Nephron progenitor cell (in vitro differentiated cells): ENCODE measurements around the gene FGF12.

Source experiments
- DNase-seq: peaks from one replicate; pipeline ENCODE4 v3.0.0; 2021
- H3K27ac Mint-ChIP-seq: 2 replicates; pipeline ENCODE4 v1.8.0; 2021; ENCODE audit warnings: mild to moderate bottlenecking, moderate library complexity, mixed read lengths
- H3K27me3 Mint-ChIP-seq: 2 replicates; pipeline ENCODE4 v1.8.0; 2021; ENCODE audit warnings: mild to moderate bottlenecking, low read depth, mixed read lengths; ENCODE audit not compliant: poor library complexity
- H3K36me3 Mint-ChIP-seq: 2 replicates; pipeline ENCODE4 v1.8.0; 2021; ENCODE audit warnings: low read depth, mixed read lengths
- H3K4me1 Mint-ChIP-seq: 2 replicates; pipeline ENCODE4 v1.8.0; 2021; ENCODE audit warnings: mixed read lengths
- H3K4me3 Mint-ChIP-seq: 2 replicates; pipeline ENCODE4 v1.8.0; 2021; ENCODE audit warnings: mild to moderate bottlenecking, moderate library complexity, mixed read lengths
- H3K9me3 Mint-ChIP-seq: 2 replicates; pipeline ENCODE4 v1.8.0; 2021; ENCODE audit warnings: mild to moderate bottlenecking, moderate library complexity, mixed read lengths
- CTCF ChIP-seq: fragments of 200-600 bp; sonication (generic); IDR thresholded peaks from 2 replicates; pipeline ENCODE4 v1.5.0; 2021; ENCODE audit warnings: antibody characterized with exemption

FGF12 gene

GRCh38 chr3:192129586-192129985, 597.8 kb downstream of the FGF12 start:
- Mint-ChIP-seq H3K36me3 (peaks cover 11% of the 10 kb centered on the region), H3K27me3 (peaks cover 5% of the 10 kb centered on the region), H3K4me1 (no peaks in the 10 kb centered on the region), H3K4me3 (no peak overlapping the region), H3K27ac (peak overlapping the region; percentile 64), H3K9me3 (peaks cover 18% of the 10 kb centered on the region)
- TF ChIP-seq CTCF, result no peak
- no peak for DNase-seq

DNA sequence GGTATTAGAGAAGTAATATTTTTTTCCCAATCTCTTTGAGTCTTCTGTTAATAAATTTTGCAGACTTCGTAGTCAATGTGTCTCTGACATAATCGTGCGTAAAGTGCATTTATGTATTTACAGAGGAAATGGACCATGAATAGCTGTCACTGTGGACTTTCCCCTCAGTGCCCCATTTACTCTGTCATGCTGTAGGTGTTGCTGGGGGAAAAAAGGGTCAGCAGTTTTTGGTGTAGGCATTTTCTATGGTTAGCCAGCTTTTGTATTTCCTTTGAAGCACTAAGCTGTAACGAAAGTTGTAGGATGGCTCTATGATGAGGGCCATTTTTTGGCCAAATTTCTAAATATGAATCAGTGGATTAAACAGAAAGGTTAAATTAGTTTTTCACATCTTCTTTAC, 598.4 kb downstream of the FGF12 start:
- Mint-ChIP-seq H3K36me3 (peaks cover 11% of the 10 kb centered on the region), H3K4me1 (no peaks in the 10 kb centered on the region), H3K4me3 (no peak overlapping the region), H3K27ac (no peak overlapping the region), H3K27me3 (peaks cover 5% of the 10 kb centered on the region), H3K9me3 (peaks cover 18% of the 10 kb centered on the region)
- DNase-seq, result no peak
- TF ChIP-seq CTCF, result no peak

DNA sequence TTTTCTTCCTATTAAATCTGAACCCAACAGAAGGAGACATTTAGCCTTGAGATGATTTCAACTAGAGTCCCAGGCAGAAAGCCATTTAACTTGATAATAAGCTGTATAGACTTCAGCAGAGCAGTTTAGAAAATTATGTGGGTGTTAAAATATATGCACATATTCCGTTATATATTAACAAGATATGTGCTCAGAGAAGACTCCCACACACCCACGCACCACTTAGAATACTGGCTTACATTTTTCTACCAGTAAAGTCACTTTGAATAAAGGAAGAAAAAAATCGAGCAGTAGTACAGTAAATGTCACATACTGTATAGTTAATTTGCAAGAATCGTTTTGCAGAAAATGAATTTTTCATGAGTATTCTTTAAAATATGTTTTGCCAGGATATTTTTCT, 599.3 kb downstream of the FGF12 start:
- peaks cover 11% of the 10 kb centered on the region for H3K36me3 Mint-ChIP-seq
- peaks cover 18% of the 10 kb centered on the region for H3K9me3 Mint-ChIP-seq
- H3K4me3 Mint-ChIP-seq, result no peak overlapping the region
- no peaks in the 10 kb centered on the region for H3K4me1 Mint-ChIP-seq
- H3K27ac Mint-ChIP-seq, result no peak overlapping the region
- peaks cover 5% of the 10 kb centered on the region for H3K27me3 Mint-ChIP-seq
- DNase-seq, result no peak
- no peak for TF ChIP-seq CTCF

DNA sequence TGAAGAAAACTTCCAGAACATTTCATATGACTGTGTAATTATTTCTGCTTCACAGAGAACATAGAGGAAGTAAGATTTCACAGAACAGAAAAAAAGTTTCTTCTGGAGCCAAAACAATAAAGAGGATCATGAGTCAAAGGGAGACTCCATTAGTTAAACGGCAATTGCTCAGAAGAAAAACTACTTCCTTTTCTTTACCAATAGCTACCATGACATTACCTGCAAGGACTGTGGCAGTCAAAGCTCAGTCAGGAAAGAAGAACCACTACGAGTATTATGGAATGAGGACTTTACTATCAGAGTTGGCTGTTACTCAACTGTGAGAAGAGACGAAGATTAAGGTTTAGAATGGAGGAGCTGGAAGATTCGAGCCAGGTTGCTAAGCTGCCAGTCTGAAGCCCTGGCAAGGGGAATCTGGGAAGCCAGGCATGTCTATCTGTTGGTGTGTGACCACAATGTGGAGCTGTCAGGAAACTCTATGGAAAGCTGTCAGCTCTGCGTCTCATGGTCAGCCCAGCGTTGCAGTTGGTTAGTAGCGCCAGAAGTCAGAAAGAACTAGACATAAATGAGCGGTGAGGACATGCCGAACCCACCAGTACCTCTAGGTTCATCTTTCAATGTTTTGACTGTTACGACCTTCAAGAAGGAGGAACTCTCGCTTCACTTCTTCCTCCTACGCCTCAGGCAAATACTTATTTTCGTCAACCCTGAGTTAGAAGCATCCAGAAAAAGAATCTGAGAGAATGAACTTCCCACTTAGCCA, 604.3 kb downstream of the FGF12 start:
- peak overlapping the region; percentile 46 for H3K27ac Mint-ChIP-seq
- no peaks in the 10 kb centered on the region for H3K9me3 Mint-ChIP-seq
- H3K4me1 Mint-ChIP-seq, result no peaks in the 10 kb centered on the region
- no peak overlapping the region for H3K4me3 Mint-ChIP-seq
- no peak for DNase-seq
- H3K36me3 Mint-ChIP-seq, result no peaks in the 10 kb centered on the region
- no peaks in the 10 kb centered on the region for H3K27me3 Mint-ChIP-seq
- TF ChIP-seq CTCF, result no peak

- H3K27ac Mint-ChIP-seq, result no peak overlapping the region
- no peaks in the 10 kb centered on the region for H3K9me3 Mint-ChIP-seq
- H3K27me3 Mint-ChIP-seq, result no peaks in the 10 kb centered on the region
- no peaks in the 10 kb centered on the region for H3K36me3 Mint-ChIP-seq
- no peaks in the 10 kb centered on the region for H3K4me1 Mint-ChIP-seq
- no peak for DNase-seq
- no peak overlapping the region for H3K4me3 Mint-ChIP-seq
- TF ChIP-seq CTCF, result no peak
These were observed 605.4 kb downstream of the FGF12 start for GRCh38 chr3:192121923-192122322.

- Mint-ChIP-seq H3K4me1 (no peaks in the 10 kb centered on the region), H3K36me3 (no peaks in the 10 kb centered on the region), H3K27ac (no peak overlapping the region), H3K27me3 (no peaks in the 10 kb centered on the region), H3K9me3 (no peaks in the 10 kb centered on the region), H3K4me3 (no peak overlapping the region)
- no peak for TF ChIP-seq CTCF
- DNase-seq, result no peak
These were observed 618.5 kb downstream of the FGF12 start for GRCh38 chr3:192108820-192109219.
